NB4 (cell line): ENCODE results near the gene EPB41L3.

Source experiments
- MYC ChIP-seq: IDR thresholded peaks from 2 replicates; pipeline ENCODE4 v1.6.1; 2011; ENCODE audit warnings: low read depth, low read length
- POLR2A ChIP-seq: IDR thresholded peaks from 2 replicates; pipeline ENCODE4 v1.6.1; 2011; ENCODE audit warnings: mild to moderate bottlenecking; ENCODE audit not compliant: insufficient read length; ENCODE audit errors: extremely low read depth
- TF ChIP-seq, protein P1 (sequence below): IDR thresholded peaks from one replicate; pipeline ENCODE4 v1.5.1; 2012; ENCODE audit warnings: low read depth, low read length
- TF ChIP-seq, protein P2 (sequence below): IDR thresholded peaks from 2 replicates; pipeline ENCODE4 v1.6.1; 2011; ENCODE audit warnings: low read depth, low read length

DNA sequence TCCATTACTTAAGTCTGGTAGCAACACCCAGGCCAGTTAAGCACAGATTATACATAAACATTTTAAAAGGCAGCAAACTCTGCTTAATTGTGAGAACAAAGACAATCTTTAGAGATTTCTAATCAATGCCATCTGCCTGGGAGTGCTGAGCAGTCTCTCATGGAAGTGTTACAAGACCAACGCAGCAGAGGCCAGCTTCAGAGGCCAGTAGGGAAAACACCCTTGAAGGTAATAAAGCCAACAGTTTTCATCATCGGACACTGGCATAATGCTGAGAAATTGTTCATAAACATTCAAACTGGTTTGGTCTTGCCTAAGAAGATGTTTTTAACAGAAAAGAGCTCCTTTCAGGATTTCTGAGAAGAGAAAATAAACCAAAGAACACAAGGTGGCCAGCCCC is 35.0 kb downstream of the EPB41L3 start:
- TF ChIP-seq, protein P1, sequence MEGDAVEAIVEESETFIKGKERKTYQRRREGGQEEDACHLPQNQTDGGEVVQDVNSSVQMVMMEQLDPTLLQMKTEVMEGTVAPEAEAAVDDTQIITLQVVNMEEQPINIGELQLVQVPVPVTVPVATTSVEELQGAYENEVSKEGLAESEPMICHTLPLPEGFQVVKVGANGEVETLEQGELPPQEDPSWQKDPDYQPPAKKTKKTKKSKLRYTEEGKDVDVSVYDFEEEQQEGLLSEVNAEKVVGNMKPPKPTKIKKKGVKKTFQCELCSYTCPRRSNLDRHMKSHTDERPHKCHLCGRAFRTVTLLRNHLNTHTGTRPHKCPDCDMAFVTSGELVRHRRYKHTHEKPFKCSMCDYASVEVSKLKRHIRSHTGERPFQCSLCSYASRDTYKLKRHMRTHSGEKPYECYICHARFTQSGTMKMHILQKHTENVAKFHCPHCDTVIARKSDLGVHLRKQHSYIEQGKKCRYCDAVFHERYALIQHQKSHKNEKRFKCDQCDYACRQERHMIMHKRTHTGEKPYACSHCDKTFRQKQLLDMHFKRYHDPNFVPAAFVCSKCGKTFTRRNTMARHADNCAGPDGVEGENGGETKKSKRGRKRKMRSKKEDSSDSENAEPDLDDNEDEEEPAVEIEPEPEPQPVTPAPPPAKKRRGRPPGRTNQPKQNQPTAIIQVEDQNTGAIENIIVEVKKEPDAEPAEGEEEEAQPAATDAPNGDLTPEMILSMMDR: no peak
- TF ChIP-seq POLR2A (no peak), MYC (no peak)
- TF ChIP-seq, protein P2, sequence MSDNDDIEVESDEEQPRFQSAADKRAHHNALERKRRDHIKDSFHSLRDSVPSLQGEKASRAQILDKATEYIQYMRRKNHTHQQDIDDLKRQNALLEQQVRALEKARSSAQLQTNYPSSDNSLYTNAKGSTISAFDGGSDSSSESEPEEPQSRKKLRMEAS: no peak
